22Rv1 (cell line): Measurements from ENCODE around the gene DNAJC7.
"Not testable (repeated sequence)": the region's sequence is repeated elsewhere in the genome, so short reads cannot be mapped to it uniquely, and the experiment has no call there.

Experiments used
- H3K27ac ChIP-seq: fragments of 450-650 bp; 2 replicates; pipeline ENCODE4 v1.5.1; 2017
- ZFX ChIP-seq: fragments of 450-650 bp; IDR thresholded peaks from 2 replicates; pipeline ENCODE4 v1.6.1; 2017; ENCODE audit warnings: antibody characterized with exemption, borderline replicate concordance
- TF ChIP-seq, protein P1 (sequence below): fragments of 450-650 bp; IDR thresholded peaks from 2 replicates; pipeline ENCODE4 v1.5.1; 2017; ENCODE audit warnings: mild to moderate bottlenecking

Gene DNAJC7

DNA sequence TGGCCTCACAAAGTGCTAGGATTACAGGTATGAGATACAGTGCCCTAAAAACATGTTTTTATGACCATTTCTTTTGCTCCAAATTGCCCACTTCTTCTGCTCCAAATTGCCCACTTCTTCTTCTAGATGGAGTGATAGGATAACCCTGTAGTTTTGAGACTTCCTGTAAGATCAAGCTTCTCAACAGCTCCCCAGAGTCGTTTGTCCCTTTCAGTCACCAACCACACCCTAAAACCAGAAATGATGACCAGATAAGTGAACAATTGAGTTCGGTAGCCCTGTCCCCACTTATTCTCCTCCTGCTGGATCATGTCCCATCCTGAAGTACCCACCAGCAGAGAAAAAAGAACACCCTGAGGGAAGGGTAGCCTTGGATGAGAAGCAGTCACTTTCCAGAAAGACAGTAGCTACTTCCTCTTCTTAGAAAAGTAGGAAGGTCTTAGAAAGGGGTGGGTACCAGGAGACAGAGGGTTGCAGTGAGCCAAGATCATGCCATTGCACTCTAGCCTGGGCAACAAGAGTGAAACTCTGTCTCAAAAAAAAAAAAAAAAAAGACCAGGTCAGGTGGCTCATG, 84.3 kb downstream of the DNAJC7 start:
- TF ChIP-seq, protein P1, sequence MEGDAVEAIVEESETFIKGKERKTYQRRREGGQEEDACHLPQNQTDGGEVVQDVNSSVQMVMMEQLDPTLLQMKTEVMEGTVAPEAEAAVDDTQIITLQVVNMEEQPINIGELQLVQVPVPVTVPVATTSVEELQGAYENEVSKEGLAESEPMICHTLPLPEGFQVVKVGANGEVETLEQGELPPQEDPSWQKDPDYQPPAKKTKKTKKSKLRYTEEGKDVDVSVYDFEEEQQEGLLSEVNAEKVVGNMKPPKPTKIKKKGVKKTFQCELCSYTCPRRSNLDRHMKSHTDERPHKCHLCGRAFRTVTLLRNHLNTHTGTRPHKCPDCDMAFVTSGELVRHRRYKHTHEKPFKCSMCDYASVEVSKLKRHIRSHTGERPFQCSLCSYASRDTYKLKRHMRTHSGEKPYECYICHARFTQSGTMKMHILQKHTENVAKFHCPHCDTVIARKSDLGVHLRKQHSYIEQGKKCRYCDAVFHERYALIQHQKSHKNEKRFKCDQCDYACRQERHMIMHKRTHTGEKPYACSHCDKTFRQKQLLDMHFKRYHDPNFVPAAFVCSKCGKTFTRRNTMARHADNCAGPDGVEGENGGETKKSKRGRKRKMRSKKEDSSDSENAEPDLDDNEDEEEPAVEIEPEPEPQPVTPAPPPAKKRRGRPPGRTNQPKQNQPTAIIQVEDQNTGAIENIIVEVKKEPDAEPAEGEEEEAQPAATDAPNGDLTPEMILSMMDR, result no peak
- no peak for TF ChIP-seq ZFX

DNA sequence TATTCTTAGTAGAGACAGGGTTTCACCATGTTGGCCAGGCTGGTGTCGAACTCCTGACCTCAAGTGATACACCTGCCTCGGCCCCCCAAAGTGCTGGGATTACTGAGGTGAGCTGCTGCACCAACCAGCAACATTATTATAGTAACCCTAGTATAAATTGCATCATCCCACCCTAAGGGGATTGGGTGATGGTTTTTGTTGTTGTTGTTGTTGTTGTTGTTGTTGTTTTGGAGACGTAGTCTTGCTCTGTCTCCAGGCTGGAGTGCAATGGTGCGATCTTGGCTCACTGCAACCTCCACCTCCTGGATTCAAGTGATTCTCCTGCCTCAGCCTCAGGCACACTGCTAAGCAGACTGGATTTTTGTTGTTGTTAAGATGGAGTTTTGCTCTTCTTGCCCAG, 85.5 kb downstream of the DNAJC7 start:
- not testable (repeated sequence) for H3K27ac ChIP-seq

More for the DNA sequence above, 84.3 kb downstream of the DNAJC7 start:
- H3K27ac ChIP-seq, result no peak overlapping the region

DNA sequence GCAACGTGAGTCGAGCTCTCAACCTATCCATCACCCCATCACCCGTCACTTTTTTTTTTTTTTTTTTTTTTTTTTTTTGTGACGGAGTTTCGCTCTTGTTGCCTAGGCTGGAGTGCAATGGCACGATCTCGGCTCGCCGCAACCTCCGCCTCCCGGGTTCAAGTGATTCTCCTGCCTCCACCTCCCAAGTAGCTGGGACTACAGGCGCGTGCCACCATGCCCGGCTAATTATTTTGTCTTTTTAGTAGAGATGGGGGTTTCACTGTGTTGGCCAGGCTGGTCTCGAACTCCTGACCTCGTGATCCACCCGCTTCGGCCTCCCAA, 86.4 kb downstream of the DNAJC7 start:
- peak overlapping the region; percentile 92 for H3K27ac ChIP-seq

DNA sequence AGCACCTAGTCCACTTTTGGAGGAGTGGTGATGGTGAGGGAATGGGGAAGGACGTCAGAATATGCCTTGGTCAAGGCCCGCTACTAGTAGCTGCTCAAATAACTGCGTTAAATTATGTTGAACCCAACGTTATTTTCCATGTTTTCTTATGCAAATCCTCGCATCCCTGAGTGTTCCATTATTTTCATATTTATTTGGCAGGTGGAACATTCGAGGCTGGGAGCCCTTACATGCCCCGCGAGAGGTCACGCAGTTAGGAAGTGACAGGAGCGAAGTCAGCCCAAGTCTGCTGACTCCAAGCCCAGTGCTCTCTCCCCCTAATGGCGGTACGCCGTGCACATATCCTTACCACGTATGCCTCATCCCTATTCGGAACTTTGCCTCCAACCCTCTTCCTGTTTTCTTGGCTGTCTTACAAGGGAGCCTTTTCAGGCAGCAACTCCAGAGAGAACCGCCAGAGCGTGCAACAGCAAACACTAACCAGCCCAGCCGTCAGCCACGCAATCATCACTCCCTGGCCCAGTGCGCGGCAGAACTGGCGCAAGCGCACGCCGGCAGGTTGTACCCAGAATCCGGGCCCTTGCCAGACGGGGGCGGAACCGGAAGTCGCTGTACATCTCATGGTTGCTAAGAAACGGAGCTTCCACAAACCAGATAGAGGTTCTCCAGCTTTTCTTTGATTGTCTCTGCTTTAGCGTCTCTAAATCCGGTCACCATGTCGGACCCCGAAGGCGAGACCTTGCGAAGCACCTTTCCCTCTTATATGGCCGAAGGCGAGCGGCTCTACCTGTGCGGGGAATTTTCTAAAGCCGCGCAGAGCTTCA, 87.0 kb downstream of the DNAJC7 start, which contains the start of gene ODAD4:
Gene ODAD4, plus strand, starts transcription at position 609 of the 824 bp plus-strand sequence. Its CDS starts 107 bp downstream, at position 716.
- TF ChIP-seq ZFX, result no peak
- TF ChIP-seq, protein P1, result peak; percentile 56
- peak within 1 kb of the TSS; percentile 92 for H3K27ac ChIP-seq

DNA sequence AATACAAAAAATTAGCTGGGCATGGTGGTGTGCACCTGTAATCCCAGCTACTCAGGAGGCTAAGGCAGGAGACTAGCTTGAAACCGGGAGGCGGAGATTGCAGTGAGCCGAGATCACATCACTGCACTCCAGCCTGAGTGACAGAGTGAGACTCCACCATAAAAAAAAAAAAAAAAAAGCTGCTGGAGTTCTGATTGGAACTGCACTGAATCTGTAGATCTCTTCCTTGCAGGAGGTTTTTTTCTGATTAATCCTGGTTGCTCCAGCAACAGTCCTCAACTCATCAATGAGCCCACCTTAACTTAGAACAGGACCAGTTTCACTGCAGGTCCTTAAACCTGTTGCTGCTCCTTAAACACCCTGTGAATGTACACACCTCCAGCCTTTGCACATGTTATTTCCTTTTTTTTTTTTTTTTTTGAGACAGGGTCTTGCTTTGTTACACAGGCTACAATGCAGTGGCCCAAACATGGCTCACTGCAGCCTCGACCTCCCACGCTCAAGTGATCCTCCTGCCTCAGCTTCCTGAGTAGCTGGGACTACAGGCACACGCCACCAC, 88.5 kb downstream of the DNAJC7 start:
- H3K27ac ChIP-seq, result peak overlapping the region; percentile 92
- TF ChIP-seq, protein P1, result no peak
- no peak for TF ChIP-seq ZFX
